Bronchus fibroblast of lung (primary cell): ENCODE results near the gene SLC13A3. TPM values are rescaled to one million over a fixed set of nuclear protein-coding genes. Genes with fewer than 3 reads are reported as not detected.

Experiments
- total RNA-seq: library from RNA; depleted of rRNA; stranded (reverse); fragments of >200 nt; gene quantifications from 2 replicates; pipeline ENCODE4 v1.2.3, GENCODE V29; 2015

The SLC13A3 gene, protein sequence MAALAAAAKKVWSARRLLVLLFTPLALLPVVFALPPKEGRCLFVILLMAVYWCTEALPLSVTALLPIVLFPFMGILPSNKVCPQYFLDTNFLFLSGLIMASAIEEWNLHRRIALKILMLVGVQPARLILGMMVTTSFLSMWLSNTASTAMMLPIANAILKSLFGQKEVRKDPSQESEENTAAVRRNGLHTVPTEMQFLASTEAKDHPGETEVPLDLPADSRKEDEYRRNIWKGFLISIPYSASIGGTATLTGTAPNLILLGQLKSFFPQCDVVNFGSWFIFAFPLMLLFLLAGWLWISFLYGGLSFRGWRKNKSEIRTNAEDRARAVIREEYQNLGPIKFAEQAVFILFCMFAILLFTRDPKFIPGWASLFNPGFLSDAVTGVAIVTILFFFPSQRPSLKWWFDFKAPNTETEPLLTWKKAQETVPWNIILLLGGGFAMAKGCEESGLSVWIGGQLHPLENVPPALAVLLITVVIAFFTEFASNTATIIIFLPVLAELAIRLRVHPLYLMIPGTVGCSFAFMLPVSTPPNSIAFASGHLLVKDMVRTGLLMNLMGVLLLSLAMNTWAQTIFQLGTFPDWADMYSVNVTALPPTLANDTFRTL
- total RNA-seq: 3.3 and 6.1 TPM in 2 replicates

DNA sequence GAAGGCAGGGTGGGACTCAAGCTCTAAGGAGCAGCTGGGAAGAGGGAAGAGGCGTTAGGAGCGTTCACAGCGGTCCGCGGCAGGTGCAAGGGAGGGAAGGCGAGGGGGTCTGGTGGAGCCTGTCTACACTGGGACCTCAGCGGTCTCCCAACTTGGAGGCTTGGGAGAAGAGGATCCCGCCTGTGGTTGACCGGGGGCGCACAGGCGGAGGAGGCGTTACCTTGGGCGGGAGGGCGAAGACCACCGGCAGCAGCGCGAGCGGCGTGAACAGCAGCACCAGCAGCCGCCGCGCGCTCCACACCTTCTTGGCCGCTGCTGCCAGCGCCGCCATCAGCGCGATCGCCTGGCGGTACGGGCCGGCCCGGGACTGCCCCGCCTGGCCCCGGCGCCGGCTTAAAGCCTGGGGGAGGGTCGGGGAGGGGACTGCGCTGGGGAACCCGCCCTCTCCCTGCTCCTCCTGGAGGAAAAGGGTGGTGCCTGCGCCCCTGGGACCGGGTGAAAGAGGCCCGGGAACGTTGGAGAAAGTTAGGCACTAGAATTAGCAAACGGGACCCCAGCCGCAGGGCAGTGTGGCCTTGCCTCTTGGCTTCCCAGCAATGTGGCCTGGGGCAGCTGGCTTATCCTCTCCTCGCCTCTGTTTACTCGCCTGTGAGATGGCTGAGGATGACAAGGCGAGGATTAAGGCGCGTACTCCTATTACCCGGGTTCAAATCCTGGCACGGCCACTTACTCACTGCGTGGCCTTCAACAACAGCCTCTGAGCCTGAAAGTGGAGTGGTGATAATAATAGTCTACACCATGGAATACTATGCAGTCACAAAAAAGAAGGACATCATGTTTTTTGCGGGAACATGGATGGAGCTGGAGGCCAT is at the start of gene SLC13A3:
SLC13A3 (minus strand) TSS at position 369 of the 872 bp plus-strand sequence; CDS start at position 331, 38 bp downstream.

DNA sequence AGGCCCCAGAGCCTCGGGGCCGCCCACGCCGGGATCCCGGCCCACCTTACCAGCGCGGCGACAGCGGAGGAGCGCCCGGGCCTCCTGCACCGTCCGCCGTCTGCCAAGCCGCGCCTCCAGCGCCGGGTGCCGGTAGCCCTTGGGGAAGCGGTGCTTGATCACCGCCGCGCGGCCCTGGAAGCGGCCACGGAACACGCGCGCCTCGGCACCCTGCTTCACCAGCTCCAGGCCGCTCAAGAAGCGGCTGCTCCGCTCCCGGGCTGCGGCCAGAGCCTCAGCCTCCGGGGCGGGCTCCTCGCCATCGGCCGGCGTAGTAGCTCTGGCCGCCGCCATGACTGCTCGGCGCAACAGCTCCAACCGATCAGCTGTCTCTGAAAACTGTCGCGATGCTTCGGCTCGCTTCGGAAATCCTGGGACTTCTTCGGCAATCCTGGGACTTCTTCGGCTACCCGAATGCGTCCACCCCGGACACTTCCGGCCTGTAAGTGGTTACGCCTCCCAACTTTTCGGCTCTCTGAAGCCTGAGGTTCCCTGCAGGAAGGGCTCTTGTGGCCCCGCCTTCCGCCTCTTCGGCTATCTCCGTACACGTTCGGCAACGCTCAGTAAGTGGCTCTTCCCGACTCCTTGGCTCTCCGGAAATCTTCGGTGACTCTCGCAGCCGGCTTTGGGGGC is 38.0 kb upstream of the SLC13A3 start, which contains the start of gene TP53RK:
TP53RK (minus strand) TSS at position 363 of the 672 bp plus-strand sequence; CDS start at position 333, 30 bp downstream.

DNA sequence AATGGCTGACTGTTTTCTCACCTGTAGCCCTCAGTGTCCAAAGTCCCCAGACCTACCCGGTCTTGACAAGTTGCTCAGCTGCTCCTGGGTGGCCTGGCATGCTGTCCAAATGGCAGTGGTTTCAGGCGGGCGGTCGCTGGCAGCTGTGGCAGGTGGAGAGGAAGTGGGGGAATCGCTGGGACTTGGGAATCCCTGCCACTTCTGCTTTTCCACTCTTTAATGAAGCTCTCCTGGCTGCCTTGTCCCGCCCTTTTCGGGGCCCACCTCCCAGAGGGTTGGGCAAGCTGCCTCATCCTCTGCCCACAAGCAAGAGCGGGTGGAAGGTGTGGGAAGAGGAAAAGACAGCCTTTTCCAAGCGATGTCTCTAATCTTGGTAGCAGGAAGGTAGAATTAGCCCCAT is 100.8 kb downstream of the SLC13A3 start, which contains the start of gene OCSTAMP:
OCSTAMP (minus strand) TSS at position 194 of the 400 bp plus-strand sequence; CDS start at position 100, 94 bp downstream.

DNA sequence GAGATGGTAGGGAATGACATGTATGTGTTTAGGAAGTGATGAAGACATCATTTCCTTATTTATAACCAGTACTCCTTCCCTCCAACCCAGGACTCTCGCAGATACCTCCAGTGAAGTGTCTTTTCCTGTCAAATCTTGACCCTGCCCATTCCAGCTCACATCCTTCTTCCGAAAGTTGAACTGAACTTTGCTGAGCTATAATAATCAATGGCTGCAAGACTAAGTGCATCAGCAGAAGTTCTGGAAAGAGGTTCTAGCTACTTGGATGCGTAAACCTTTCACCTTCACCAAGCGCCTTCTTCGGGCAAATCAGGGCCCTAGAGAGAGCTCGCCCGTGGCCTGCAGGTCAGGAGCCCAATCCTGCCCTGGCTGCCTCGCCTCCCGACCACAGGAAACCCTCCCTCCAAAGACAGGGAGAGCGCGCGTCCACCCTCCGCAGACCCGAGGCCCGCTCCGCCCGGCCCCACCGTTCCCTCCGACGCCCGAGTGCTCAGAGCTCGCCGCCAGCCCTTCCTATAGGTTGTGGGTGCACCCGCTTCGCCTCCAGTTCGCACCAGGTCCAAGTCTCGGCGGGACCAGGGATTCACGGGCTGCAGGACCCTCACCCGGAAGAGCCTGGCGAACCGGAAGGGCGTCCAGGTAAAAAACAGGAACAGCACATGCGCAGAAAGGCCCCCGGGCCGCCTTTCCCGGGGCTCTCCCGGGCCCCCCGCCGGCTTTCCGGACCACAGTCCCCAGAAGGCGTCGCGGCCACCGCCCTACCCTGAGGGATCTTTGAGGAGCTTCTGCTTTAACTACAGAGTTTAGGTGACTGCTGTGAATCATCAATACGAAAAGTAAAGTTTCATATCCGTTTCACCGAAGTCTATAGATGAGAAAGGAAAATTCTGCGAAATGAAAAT is 138.1 kb downstream of the SLC13A3 start, which contains the start of gene ZNF334:
ZNF334 (minus strand) TSS at position 617 of the 902 bp plus-strand sequence. CDS start 1,457 bp downstream, outside the sequence.

Other genes starting within 250 kb of the SLC13A3 start
- 35.5 and 36.3 TPM in 2 replicates for gene ELMO2, start 244.8 kb downstream of the SLC13A3 start, total RNA-seq
- 1.7 and 1.8 TPM in 2 replicates for gene ZNF334, start 137.9 kb downstream of the SLC13A3 start, total RNA-seq
- gene OCSTAMP, start 100.8 kb downstream of the SLC13A3 start, total RNA-seq: not detected in 2 replicates
- 19.5 and 20.4 TPM in 2 replicates for gene TP53RK, start 38.0 kb upstream of the SLC13A3 start, total RNA-seq
- 21.4 and 21.9 TPM in 2 replicates for gene SLC2A10, start 58.2 kb upstream of the SLC13A3 start, total RNA-seq
- gene EYA2, start 243.4 kb upstream of the SLC13A3 start, total RNA-seq: 0.74 and 1.0 TPM in 2 replicates